Measurements from ENCODE around the gene SLC9C2. TPM values are rescaled to one million over a fixed set of nuclear protein-coding genes. Genes with fewer than 3 reads are reported as not detected.

SLC9C2 gene
- total RNA-seq, 4 donors from 2014 or later = not detected

- no peak for TF ChIP-seq POLR2A (IDR thresholded peaks at IDR 0.05)
- TF ChIP-seq, protein P1, sequence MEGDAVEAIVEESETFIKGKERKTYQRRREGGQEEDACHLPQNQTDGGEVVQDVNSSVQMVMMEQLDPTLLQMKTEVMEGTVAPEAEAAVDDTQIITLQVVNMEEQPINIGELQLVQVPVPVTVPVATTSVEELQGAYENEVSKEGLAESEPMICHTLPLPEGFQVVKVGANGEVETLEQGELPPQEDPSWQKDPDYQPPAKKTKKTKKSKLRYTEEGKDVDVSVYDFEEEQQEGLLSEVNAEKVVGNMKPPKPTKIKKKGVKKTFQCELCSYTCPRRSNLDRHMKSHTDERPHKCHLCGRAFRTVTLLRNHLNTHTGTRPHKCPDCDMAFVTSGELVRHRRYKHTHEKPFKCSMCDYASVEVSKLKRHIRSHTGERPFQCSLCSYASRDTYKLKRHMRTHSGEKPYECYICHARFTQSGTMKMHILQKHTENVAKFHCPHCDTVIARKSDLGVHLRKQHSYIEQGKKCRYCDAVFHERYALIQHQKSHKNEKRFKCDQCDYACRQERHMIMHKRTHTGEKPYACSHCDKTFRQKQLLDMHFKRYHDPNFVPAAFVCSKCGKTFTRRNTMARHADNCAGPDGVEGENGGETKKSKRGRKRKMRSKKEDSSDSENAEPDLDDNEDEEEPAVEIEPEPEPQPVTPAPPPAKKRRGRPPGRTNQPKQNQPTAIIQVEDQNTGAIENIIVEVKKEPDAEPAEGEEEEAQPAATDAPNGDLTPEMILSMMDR (IDR thresholded peaks at IDR 0.05 in 4 of 5, conservative IDR thresholded peaks at IDR 0.05 in 1 of 5) = no peak
- Histone ChIP-seq H3K27ac (no peak overlapping the region), H3K4me1 (no peaks in the 10 kb centered on the region), H3K4me3 (no peak overlapping the region), H3K36me3 (no peaks in the 10 kb centered on the region), H3K9me3 (no peaks in the 10 kb centered on the region), H3K27me3 (no peaks in the 10 kb centered on the region)
- in situ Hi-C loops (cut with MboI; ENCODE audit: low sequenced_read_pairs in 4 of 4) = no loop called here
- no peak for DNase-seq
- no peak for ATAC-seq
- intact Hi-C loops (cut with DNase I; ENCODE audit: low total_unique reads) = no loop called here
Observed at GRCh38 chr1:173536223-173536622, 66.6 kb downstream of the SLC9C2 start.

DNA sequence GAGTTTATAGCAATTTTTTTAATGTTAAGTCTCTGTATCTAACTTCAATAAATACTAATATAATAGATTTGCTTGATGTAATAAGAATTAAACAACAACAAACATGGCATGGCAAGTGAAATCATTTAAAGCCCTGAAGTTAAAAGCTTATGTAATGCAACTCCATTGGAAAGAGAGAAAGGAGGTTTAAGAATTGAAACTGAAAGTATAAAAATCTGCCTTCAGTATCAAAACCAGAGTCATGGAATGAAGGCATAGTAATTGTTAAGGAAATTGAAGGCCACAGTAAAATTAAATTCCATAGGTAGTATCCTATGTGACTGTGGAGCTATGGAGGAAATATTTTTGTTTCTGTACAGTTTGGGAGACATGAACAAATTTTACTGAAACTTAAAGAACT, 70.6 kb downstream of the SLC9C2 start:
- H3K27ac ChIP-seq = no peak overlapping the region
- peaks cover 0 to 2% of the 10 kb centered on the region in 2 donors for H3K4me1 ChIP-seq
- H3K36me3 ChIP-seq = no peaks in the 10 kb centered on the region
- TF ChIP-seq POLR2A (IDR thresholded peaks at IDR 0.05) = no peak
- TF ChIP-seq, protein P1 (IDR thresholded peaks at IDR 0.05 in 4 of 5, conservative IDR thresholded peaks at IDR 0.05 in 1 of 5) = no peak
- in situ Hi-C loops (cut with MboI; ENCODE audit: low sequenced_read_pairs in 4 of 4) (no loop called here), intact Hi-C loops (cut with DNase I; ENCODE audit: low total_unique reads) (no loop called here)
- no peaks in the 10 kb centered on the region for H3K27me3 ChIP-seq
- DNase-seq (no peak), ATAC-seq (no peak)
- H3K9me3 ChIP-seq = no peaks in the 10 kb centered on the region
- H3K4me3 ChIP-seq = no peak overlapping the region

- no peaks in the 10 kb centered on the region for H3K36me3 ChIP-seq
Observed at GRCh38 chr1:173530795-173531693, 71.8 kb downstream of the SLC9C2 start.

GRCh38 chr1:173529106-173529505, 73.8 kb downstream of the SLC9C2 start:
- TF ChIP-seq, protein P1 (IDR thresholded peaks at IDR 0.05 in 4 of 5, conservative IDR thresholded peaks at IDR 0.05 in 1 of 5) = no peak
- TF ChIP-seq POLR2A (IDR thresholded peaks at IDR 0.05) = no peak
- peaks cover 0 to 9% of the 10 kb centered on the region in 2 donors for H3K4me1 ChIP-seq
- no peaks in the 10 kb centered on the region for H3K9me3 ChIP-seq
- H3K36me3 ChIP-seq = no peaks in the 10 kb centered on the region
- no peak overlapping the region for H3K27ac ChIP-seq
- no peaks in the 10 kb centered on the region for H3K27me3 ChIP-seq
- no peak for ATAC-seq
- DNase-seq = no peak
- no peak overlapping the region for H3K4me3 ChIP-seq
- intact Hi-C loops (cut with DNase I; ENCODE audit: low total_unique reads) = no loop called here
- in situ Hi-C loops (cut with MboI; ENCODE audit: low sequenced_read_pairs in 4 of 4) = no loop called here

More at GRCh38 chr1:173530795-173531693, 71.8 kb downstream of the SLC9C2 start:
- TF ChIP-seq, protein P1 (IDR thresholded peaks at IDR 0.05 in 4 of 5, conservative IDR thresholded peaks at IDR 0.05 in 1 of 5) = no peak
- TF ChIP-seq POLR2A (IDR thresholded peaks at IDR 0.05) = no peak
- Histone ChIP-seq H3K4me1 (peaks cover 0 to 9% of the 10 kb centered on the region in 2 donors), H3K27me3 (no peaks in the 10 kb centered on the region), H3K9me3 (no peaks in the 10 kb centered on the region), H3K4me3 (no peak overlapping the region), H3K27ac (no peak overlapping the region)
- no peak for DNase-seq
- intact Hi-C loops (cut with DNase I; ENCODE audit: low total_unique reads) = no loop called here
- no peak for ATAC-seq
- in situ Hi-C loops (cut with MboI; ENCODE audit: low sequenced_read_pairs in 4 of 4) = no loop called here
